HEK293 (cell line): ENCODE measurements around the gene MLH3.
"Not testable (repeated sequence)": the region's sequence is repeated elsewhere in the genome, so short reads cannot be mapped to it uniquely, and the experiment has no call there.

Experiments
- CTCF ChIA-PET: fragments of 350-600 bp; formaldehyde crosslinking; extraction: SDS; loops from one replicate; lab custom pipeline; 2021; ENCODE audit warnings: antibody characterized with exemption; lab: Yijun Ruan, JAX
- POLR2A ChIA-PET: fragments of 300-600 bp; formaldehyde crosslinking; extraction: SDS; loops from one replicate; lab custom pipeline; 2020; ENCODE audit warnings: antibody characterized with exemption, inconsistent platforms; lab: Yijun Ruan, JAX
- H3K27ac ChIP-seq: fragments of 200-500 bp; sonication (Bioruptor generic); 2 replicates; pipeline ENCODE4 v1.5.1; 2014; ENCODE audit warnings: low read depth, low read length, control low read depth, inconsistent platforms; ENCODE audit errors: extremely low read depth
- H3K36me3 ChIP-seq, 2 experiments: fragments of 200-500 bp in 1 of 2; sonication (Bioruptor generic) in 1 of 2; 1 replicate in 1 of 2; 2 replicates in 1 of 2; pipeline ENCODE4 v1.5.1; 2014 to 2017; ENCODE audit warnings: inconsistent platforms in 2 of 2, low read length in 2 of 2; ENCODE audit not compliant: control insufficient read depth in 2 of 2, insufficient read depth in 1 of 2
- H3K4me1 ChIP-seq: fragments of 200-500 bp; sonication (Bioruptor generic); 2 replicates; pipeline ENCODE4 v1.5.1; 2014; ENCODE audit warnings: mild to moderate bottlenecking, low read length, inconsistent platforms; ENCODE audit not compliant: control insufficient read depth, insufficient read depth
- H3K4me3 ChIP-seq: 2 replicates; pipeline ENCODE4 v1.5.1; 2011; ENCODE audit warnings: low read depth, mild to moderate bottlenecking, control low read depth, low read length, moderate library complexity
- H3K9me3 ChIP-seq: fragments of 200-500 bp; sonication (Bioruptor generic); 2 replicates; pipeline ENCODE4 v1.5.1; 2014; ENCODE audit warnings: low read depth, low read length, inconsistent platforms; ENCODE audit not compliant: control insufficient read depth, insufficient read depth
- EGR2 ChIP-seq: fragments of 450-650 bp; formaldehyde crosslinking; IDR thresholded peaks from 2 replicates; pipeline ENCODE4 v1.5.1; 2016; ENCODE audit warnings: low read depth, missing biosample characterization, missing genetic modification characterization
- KLF16 ChIP-seq: fragments of 450-650 bp; formaldehyde crosslinking; IDR thresholded peaks from 2 replicates; pipeline ENCODE4 v1.5.1; 2017; ENCODE audit warnings: missing biosample characterization, missing genetic modification characterization
- RBAK ChIP-seq: fragments of 450-650 bp; formaldehyde crosslinking; IDR thresholded peaks from 2 replicates; pipeline ENCODE4 v1.5.1; 2016; ENCODE audit warnings: missing biosample characterization, missing genetic modification characterization
- SALL2 ChIP-seq: fragments of 450-650 bp; formaldehyde crosslinking; IDR thresholded peaks from 2 replicates; pipeline ENCODE4 v1.5.0; 2017; ENCODE audit warnings: missing biosample characterization, mild to moderate bottlenecking, missing genetic modification characterization, borderline replicate concordance
- SCRT1 ChIP-seq: fragments of 450-650 bp; formaldehyde crosslinking; IDR thresholded peaks from 2 replicates; pipeline ENCODE4 v1.5.1; 2016; ENCODE audit warnings: missing biosample characterization, missing genetic modification characterization, borderline replicate concordance
- SCRT2 ChIP-seq: fragments of 450-650 bp; formaldehyde crosslinking; IDR thresholded peaks from 2 replicates; pipeline ENCODE4 v1.5.1; 2016; ENCODE audit warnings: missing biosample characterization, missing genetic modification characterization
- SETDB1 ChIP-seq: IDR thresholded peaks from one replicate; pipeline ENCODE4 v1.6.1; 2017; ENCODE audit warnings: mild to moderate bottlenecking, low read length, moderate library complexity, mixed read lengths; ENCODE audit not compliant: insufficient read length
- SP7 ChIP-seq: fragments of 450-650 bp; formaldehyde crosslinking; IDR thresholded peaks from 2 replicates; pipeline ENCODE4 v1.5.1; 2016; ENCODE audit warnings: missing biosample characterization, missing genetic modification characterization
- ZBTB6 ChIP-seq: fragments of 450-650 bp; formaldehyde crosslinking; IDR thresholded peaks from 2 replicates; pipeline ENCODE4 v1.5.1; 2017; ENCODE audit warnings: missing biosample characterization, missing genetic modification characterization
- ZNF146 ChIP-seq: fragments of 450-650 bp; formaldehyde crosslinking; IDR thresholded peaks from 2 replicates; pipeline ENCODE4 v1.5.1; 2016; ENCODE audit warnings: missing biosample characterization, missing genetic modification characterization
- ZNF18 ChIP-seq: fragments of 450-650 bp; formaldehyde crosslinking; IDR thresholded peaks from 2 replicates; pipeline ENCODE4 v1.5.1; 2016; ENCODE audit warnings: missing biosample characterization, missing genetic modification characterization
- ZNF433 ChIP-seq: fragments of 450-650 bp; formaldehyde crosslinking; IDR thresholded peaks from 2 replicates; pipeline ENCODE4 v1.5.1; 2016; ENCODE audit warnings: missing biosample characterization, missing genetic modification characterization, low read depth
- ZNF544 ChIP-seq: fragments of 450-650 bp; formaldehyde crosslinking; IDR thresholded peaks from 2 replicates; pipeline ENCODE4 v1.5.0; 2017; ENCODE audit warnings: missing biosample characterization, missing genetic modification characterization
- ZNF626 ChIP-seq: fragments of 450-650 bp; sonication (Bioruptor Pico); formaldehyde crosslinking; IDR thresholded peaks from 2 replicates; pipeline ENCODE4 v1.5.1; 2018; ENCODE audit warnings: missing biosample characterization, missing genetic modification characterization, inconsistent platforms
- ZNF747 ChIP-seq: fragments of 450-650 bp; formaldehyde crosslinking; IDR thresholded peaks from 2 replicates; pipeline ENCODE4 v1.5.1; 2016; ENCODE audit warnings: missing biosample characterization, missing genetic modification characterization
- ZNF843 ChIP-seq: fragments of 450-650 bp; formaldehyde crosslinking; IDR thresholded peaks from 2 replicates; pipeline ENCODE4 v1.5.1; 2016; ENCODE audit warnings: missing biosample characterization, missing genetic modification characterization
- TF ChIP-seq, protein P1 (sequence below): fragments of 450-650 bp; IDR thresholded peaks from 2 replicates; pipeline ENCODE4 v1.5.1; 2018; ENCODE audit warnings: missing biosample characterization, missing genetic modification characterization
- TF ChIP-seq, protein P2 (sequence below): fragments of 450-650 bp; formaldehyde crosslinking; IDR thresholded peaks from 2 replicates; pipeline ENCODE4 v1.5.1; 2016; ENCODE audit warnings: missing biosample characterization, missing genetic modification characterization
- TF ChIP-seq, protein P3 (sequence below): fragments of 450-650 bp; formaldehyde crosslinking; IDR thresholded peaks from 2 replicates; pipeline ENCODE4 v1.5.1; 2017; ENCODE audit warnings: missing biosample characterization, missing genetic modification characterization

Gene MLH3

GRCh38 chr14:75001261-75001660 lies 50.0 kb downstream of the MLH3 start:
- CTCF ChIA-PET: no interaction called here
- POLR2A ChIA-PET: no interaction called here
- TF ChIP-seq RBAK (tag by site-specific recombination): no peak
- TF ChIP-seq SETDB1: peak; percentile 75
- no peak for TF ChIP-seq ZNF433 (tag by site-specific recombination)
- TF ChIP-seq, all 188 proteins: peak for 1
- peaks cover 17 to 24% of the 10 kb centered on the region in 2 experiments for H3K36me3 ChIP-seq
- H3K4me1 ChIP-seq: no peaks in the 10 kb centered on the region
- H3K27ac ChIP-seq: no peak overlapping the region
- no peak overlapping the region for H3K4me3 ChIP-seq
- no peaks in the 10 kb centered on the region for H3K9me3 ChIP-seq

DNA sequence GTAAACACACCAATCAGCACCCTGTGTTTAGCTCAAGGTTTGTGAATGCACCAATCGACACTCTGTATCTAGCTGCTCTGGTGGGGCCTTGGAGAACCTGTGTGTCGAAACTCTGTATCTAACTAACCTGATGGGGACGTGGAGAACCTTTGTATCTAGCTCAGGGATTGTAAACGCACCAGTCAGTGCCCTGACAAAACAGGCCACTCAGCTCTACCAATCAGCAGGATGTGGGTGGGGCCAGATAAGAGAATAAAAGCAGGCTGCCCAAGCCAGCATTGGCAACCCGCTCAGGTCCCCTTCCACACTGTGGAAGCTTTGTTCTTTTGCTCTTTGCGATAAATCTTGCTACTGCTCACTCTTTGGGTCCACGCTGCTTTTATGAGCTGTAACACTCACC lies 55.5 kb downstream of the MLH3 start:
- H3K9me3 ChIP-seq, POLR2A ChIA-PET, CTCF ChIA-PET, H3K4me1 ChIP-seq, H3K36me3 ChIP-seq, H3K27ac ChIP-seq, H3K4me3 ChIP-seq: not testable (repeated sequence)

- H3K4me1 ChIP-seq, H3K4me3 ChIP-seq, POLR2A ChIA-PET: not testable (repeated sequence)
These were observed 57.1 kb downstream of the MLH3 start for GRCh38 chr14:74994182-74994581.

DNA sequence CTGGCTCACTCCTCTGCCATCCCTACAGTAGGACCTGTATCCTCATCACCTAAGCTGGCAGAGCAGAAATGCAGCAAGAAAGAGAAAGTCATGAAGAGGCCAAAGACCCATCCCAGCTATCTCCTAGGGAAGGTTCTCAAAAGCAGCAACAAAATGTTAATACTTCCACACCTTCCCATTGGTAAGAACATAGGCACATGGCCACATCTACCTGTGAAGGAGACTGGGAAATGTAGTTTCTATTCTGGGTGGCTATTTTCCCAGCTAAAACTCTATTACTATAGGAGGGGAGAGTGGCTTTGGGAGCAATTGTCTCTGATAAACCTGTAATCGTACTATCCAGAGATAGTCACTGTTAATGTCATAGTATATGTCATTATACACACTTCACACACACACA lies 62.3 kb downstream of the MLH3 start:
- Histone ChIP-seq H3K4me3 (no peak overlapping the region), H3K4me1 (no peaks in the 10 kb centered on the region), H3K36me3 (no peaks in the 10 kb centered on the region), H3K9me3 (no peaks in the 10 kb centered on the region), H3K27ac (no peak overlapping the region)
- CTCF ChIA-PET: no interaction called here
- POLR2A ChIA-PET: no interaction called here
- TF ChIP-seq ZNF626 (no peak), ZNF544 (tag by site-specific recombination) (no peak), ZNF747 (tag by site-specific recombination) (no peak), SP7 (tag by site-specific recombination) (no peak), ZNF146 (no peak), EGR2 (tag by site-specific recombination) (no peak), SALL2 (tag by site-specific recombination) (no peak), ZBTB6 (tag by site-specific recombination) (no peak), KLF16 (tag by site-specific recombination) (no peak), ZNF843 (tag by site-specific recombination) (no peak), ZNF433 (tag by site-specific recombination) (no peak), SCRT2 (tag by site-specific recombination) (no peak), SCRT1 (no peak), ZNF18 (tag by site-specific recombination) (no peak)
- TF ChIP-seq, protein P1, sequence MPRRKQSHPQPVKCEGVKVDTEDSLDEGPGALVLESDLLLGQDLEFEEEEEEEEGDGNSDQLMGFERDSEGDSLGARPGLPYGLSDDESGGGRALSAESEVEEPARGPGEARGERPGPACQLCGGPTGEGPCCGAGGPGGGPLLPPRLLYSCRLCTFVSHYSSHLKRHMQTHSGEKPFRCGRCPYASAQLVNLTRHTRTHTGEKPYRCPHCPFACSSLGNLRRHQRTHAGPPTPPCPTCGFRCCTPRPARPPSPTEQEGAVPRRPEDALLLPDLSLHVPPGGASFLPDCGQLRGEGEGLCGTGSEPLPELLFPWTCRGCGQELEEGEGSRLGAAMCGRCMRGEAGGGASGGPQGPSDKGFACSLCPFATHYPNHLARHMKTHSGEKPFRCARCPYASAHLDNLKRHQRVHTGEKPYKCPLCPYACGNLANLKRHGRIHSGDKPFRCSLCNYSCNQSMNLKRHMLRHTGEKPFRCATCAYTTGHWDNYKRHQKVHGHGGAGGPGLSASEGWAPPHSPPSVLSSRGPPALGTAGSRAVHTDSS (tag by site-specific recombination): no peak
- TF ChIP-seq, protein P2, sequence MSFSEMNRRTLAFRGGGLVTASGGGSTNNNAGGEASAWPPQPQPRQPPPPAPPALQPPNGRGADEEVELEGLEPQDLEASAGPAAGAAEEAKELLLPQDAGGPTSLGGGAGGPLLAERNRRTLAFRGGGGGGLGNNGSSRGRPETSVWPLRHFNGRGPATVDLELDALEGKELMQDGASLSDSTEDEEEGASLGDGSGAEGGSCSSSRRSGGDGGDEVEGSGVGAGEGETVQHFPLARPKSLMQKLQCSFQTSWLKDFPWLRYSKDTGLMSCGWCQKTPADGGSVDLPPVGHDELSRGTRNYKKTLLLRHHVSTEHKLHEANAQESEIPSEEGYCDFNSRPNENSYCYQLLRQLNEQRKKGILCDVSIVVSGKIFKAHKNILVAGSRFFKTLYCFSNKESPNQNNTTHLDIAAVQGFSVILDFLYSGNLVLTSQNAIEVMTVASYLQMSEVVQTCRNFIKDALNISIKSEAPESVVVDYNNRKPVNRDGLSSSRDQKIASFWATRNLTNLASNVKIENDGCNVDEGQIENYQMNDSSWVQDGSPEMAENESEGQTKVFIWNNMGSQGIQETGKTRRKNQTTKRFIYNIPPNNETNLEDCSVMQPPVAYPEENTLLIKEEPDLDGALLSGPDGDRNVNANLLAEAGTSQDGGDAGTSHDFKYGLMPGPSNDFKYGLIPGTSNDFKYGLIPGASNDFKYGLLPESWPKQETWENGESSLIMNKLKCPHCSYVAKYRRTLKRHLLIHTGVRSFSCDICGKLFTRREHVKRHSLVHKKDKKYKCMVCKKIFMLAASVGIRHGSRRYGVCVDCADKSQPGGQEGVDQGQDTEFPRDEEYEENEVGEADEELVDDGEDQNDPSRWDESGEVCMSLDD (tag by site-specific recombination): no peak
- TF ChIP-seq, protein P3, sequence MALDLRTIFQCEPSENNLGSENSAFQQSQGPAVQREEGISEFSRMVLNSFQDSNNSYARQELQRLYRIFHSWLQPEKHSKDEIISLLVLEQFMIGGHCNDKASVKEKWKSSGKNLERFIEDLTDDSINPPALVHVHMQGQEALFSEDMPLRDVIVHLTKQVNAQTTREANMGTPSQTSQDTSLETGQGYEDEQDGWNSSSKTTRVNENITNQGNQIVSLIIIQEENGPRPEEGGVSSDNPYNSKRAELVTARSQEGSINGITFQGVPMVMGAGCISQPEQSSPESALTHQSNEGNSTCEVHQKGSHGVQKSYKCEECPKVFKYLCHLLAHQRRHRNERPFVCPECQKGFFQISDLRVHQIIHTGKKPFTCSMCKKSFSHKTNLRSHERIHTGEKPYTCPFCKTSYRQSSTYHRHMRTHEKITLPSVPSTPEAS: no peak

More at GRCh38 chr14:74994182-74994581, 57.1 kb downstream of the MLH3 start:
- H3K9me3 ChIP-seq, H3K36me3 ChIP-seq, H3K27ac ChIP-seq, CTCF ChIA-PET: not testable (repeated sequence)
